Brain microvascular endothelial cell (primary cell): ENCODE data around the gene GFPT1.

Experiments
- DNase-seq: peaks from one replicate; pipeline ENCODE4 v3.0.0-alpha.2; 2020
- H3K27ac ChIP-seq: fragments of 250-450 bp; sonication (Bioruptor Pico); 2 replicates; pipeline ENCODE4 v1.5.1; 2020; ENCODE audit warnings: mild to moderate bottlenecking, moderate library complexity
- H3K27me3 ChIP-seq: fragments of 250-450 bp; sonication (Bioruptor Pico); replicated peaks from 2 replicates; pipeline ENCODE4 v1.5.1; 2020; ENCODE audit warnings: mild to moderate bottlenecking
- H3K36me3 ChIP-seq: fragments of 250-450 bp; sonication (Bioruptor Pico); replicated peaks from 2 replicates; pipeline ENCODE4 v1.5.1; 2020; ENCODE audit warnings: mild to moderate bottlenecking
- H3K4me3 ChIP-seq: 2 replicates; pipeline ENCODE4 v1.5.1; 2011; ENCODE audit warnings: low read depth, mild to moderate bottlenecking, control low read depth, low read length, moderate library complexity
- CTCF ChIP-seq: IDR thresholded peaks from 2 replicates; pipeline ENCODE4 v1.5.1; 2011; ENCODE audit warnings: low read depth, mild to moderate bottlenecking, moderate library complexity, low read length, control low read depth, inconsistent platforms; ENCODE audit errors: missing control alignments
- in situ Hi-C: cut with HindIII; loops from 2 replicates; pipeline ENCODE4 v1.10.0; 2017; ENCODE audit warnings: low sequenced_read_pairs, low pct_ligation_motif_present

GFPT1 gene

DNA sequence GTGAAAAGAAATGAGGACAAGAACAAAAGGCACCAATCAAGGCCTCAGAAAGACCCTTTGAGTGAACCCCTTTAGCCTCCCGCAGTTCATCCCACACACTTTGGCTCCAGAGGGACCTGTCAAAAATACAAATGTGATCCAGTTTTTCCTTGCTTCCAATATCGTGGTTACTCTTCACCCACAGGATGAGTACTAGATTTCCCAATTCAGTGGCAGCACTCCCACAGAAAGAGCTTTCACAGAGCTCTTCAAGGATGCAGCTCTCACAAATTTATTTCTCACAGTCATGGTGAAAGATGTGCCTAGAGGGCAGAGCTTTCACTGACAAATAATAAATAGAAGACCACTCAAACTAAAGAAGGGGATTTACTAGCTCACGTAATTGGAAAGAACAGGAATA is 3.0 kb upstream of the GFPT1 start:
- no peak for DNase-seq
- no peak for TF ChIP-seq CTCF

DNA sequence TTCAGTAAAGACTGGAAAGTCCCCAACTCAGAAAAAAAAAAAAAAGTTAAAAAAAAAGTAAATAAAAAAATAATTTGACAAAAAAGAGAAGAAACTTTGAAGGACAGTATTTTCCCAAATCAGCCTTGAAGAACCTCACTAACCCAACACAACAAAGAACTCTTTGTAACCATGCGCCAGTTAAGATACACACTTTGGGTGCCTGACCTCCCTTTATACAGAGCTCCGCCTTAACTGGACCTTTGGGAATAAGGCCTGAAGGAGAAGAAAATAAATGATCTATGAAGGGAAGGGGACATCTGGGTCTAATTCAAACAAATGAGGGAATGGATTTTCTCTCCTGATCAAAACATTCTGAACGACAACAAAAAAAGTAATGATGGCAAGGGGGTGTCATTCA is 2.2 kb upstream of the GFPT1 start:
- Histone ChIP-seq H3K36me3 (peaks cover 3% of the 10 kb centered on the region), H3K4me3 (no peak overlapping the region), H3K27ac (no peak overlapping the region), H3K27me3 (no peaks in the 10 kb centered on the region)
- TF ChIP-seq CTCF: no peak
- in situ Hi-C loops: no loop called here
- no peak for DNase-seq

More for the DNA sequence above, 3.0 kb upstream of the GFPT1 start:
- in situ Hi-C loops: no loop called here
- no peak overlapping the region for H3K27ac ChIP-seq
- H3K36me3 ChIP-seq: peaks cover 10% of the 10 kb centered on the region
- H3K27me3 ChIP-seq: no peaks in the 10 kb centered on the region
- no peak overlapping the region for H3K4me3 ChIP-seq

GRCh38 chr2:69387770-69388481 is 899 bp upstream of the GFPT1 start:
- no peak for TF ChIP-seq CTCF

DNA sequence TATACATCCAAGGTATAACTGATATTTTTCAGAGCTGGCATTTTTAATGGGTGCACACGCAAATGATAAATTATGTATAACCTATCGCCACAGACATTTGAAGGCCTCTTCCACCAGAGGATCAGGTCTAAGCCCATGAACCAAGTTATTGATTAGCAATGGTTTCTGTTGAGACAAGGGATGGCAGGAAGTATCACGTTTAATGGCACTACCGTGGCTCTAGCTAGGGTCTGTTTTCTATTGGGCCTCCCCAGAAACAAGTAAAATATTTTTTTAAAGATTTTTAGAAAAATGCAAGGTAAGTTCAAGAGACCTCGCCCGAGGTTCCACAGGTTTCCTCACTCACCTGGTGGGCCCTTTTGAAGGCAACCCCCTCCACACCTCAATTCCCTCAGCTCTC is 667 bp downstream of the GFPT1 start:
- H3K27me3 ChIP-seq: no peaks in the 10 kb centered on the region
- H3K36me3 ChIP-seq: peaks cover 8% of the 10 kb centered on the region
- no peak for TF ChIP-seq CTCF
- H3K4me3 ChIP-seq: peak overlapping the region; percentile 83
- peak overlapping the region; percentile 94 for H3K27ac ChIP-seq
- in situ Hi-C loops: no loop called here
- DNase-seq: no peak

More at GRCh38 chr2:69387770-69388481, 899 bp upstream of the GFPT1 start:
- H3K36me3 ChIP-seq: peaks cover 3% of the 10 kb centered on the region
- H3K27me3 ChIP-seq: no peaks in the 10 kb centered on the region
- peak overlapping the region; percentile 94 for H3K27ac ChIP-seq
- in situ Hi-C loops: no loop called here
- no peak for DNase-seq
- H3K4me3 ChIP-seq: peak overlapping the region; percentile 65

DNA sequence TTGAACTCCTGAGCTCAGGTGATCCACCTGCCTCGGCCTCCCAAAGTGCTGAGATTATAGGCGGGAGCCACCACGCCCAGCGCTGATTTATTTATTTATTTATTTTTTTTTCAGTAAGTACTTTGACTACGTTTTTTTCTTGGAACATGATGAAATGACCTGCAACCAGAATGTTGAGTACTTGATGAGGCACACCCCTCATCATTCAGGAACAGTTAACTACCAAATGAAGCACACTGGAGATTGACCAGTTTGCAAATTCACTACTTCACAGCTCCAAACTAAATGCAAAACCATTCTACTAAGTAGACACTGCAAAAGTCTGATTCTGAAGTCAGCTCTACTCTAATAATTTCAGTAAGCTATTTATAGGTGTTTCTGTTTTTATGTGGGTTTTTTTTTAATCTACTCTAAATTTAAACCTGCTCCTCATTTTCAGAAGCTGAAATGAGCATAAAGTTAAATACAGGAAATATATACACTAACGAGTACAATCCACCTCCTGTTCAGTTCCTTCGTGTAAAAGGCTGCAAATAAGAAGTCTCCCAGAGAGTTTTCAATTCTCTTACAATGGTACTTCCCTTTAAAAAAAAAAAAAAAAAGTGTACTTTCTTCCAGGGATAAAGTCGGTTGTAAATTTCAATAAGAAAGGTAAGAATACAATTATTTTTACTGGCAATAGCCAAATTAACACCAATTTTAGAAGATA is 1.4 kb downstream of the GFPT1 start:
- no peak for DNase-seq
- Histone ChIP-seq H3K27ac (peak overlapping the region; percentile 94), H3K27me3 (no peaks in the 10 kb centered on the region), H3K4me3 (peak overlapping the region; percentile 83), H3K36me3 (peaks cover 8% of the 10 kb centered on the region)
- in situ Hi-C loops: no loop called here
- no peak for TF ChIP-seq CTCF
